PFSK-1 (cell line): ENCODE results near the gene PRRX1.

Source experiments
- FOXP2 ChIP-seq: optimal IDR thresholded peaks from 2 replicates; pipeline ENCODE3; 2011; ENCODE audit warnings: borderline replicate concordance, control low read depth, inconsistent platforms; ENCODE audit not compliant: insufficient read depth; ENCODE audit errors: extremely low read length, extremely low read depth
- POLR2AphosphoS5 ChIP-seq: IDR thresholded peaks from 2 replicates; pipeline ENCODE4 v1.6.1; 2012; ENCODE audit warnings: low read depth, mild to moderate bottlenecking, control low read depth, low read length, moderate library complexity
- REST ChIP-seq, 2 experiments: IDR thresholded peaks; 2 replicates each; pipeline versions ENCODE4 v1.6.1 to v1.8.0; 2011 to 2012; ENCODE audit warnings: low read depth in 2 of 2, low read length in 2 of 2, control low read depth in 1 of 2, inconsistent platforms in 1 of 2, mild to moderate bottlenecking in 1 of 2, moderate library complexity in 1 of 2; ENCODE audit not compliant: insufficient read depth in 1 of 2
- SIN3A ChIP-seq: IDR thresholded peaks from 2 replicates; pipeline ENCODE4 v1.6.1; 2012; ENCODE audit warnings: mild to moderate bottlenecking, low read length, moderate library complexity, borderline replicate concordance; ENCODE audit not compliant: insufficient read depth
- TAF1 ChIP-seq: IDR thresholded peaks from 2 replicates; pipeline ENCODE4 v1.6.1; 2012; ENCODE audit warnings: low read length, control low read depth, borderline replicate concordance; ENCODE audit not compliant: insufficient read depth

DNA sequence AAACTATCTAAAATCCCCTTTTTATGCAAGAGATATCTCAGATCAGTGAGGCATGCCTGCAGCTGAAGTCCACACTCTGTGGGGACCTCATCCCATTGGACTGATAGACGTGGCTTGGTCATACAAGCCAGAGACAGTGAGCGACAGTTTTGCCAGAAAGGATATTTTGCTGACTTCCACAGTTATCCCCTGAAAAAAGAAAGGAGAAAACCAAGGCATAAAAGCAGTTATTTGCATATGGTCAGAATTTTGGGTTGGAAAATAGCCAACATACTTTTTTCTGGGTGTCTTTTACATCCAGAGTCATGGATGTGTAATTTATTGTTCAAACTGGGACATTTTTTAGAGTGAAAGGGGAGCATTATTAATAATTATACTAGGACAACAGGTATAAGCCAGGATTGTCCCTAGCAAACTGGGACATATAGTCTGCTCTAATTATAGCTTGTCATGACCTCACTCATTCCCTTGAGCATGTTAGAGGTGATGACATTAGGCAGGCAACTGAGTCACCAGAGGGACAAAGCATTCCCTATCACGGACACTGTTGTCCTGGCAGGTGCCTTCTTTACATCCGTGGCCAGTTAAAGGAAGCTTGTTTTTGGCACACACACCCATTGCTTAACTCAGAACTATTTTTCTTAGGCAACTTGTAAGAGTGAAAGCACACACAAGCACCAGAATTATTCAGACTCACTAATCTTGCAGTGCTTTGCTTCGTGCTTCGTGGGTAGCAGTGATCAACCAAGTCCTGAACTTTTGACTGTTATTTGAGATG lies 65.5 kb downstream of the PRRX1 start:
- no peak for TF ChIP-seq POLR2AphosphoS5
- TF ChIP-seq TAF1 = no peak
- no peak for TF ChIP-seq REST (IDR thresholded peaks at IDR 0.05; ENCODE audit: insufficient read depth in 1 of 2, low read depth in 2 of 2, low read length in 2 of 2)
- TF ChIP-seq SIN3A = no peak
- TF ChIP-seq FOXP2 = no peak
